Small intestine (tissue), 7 donors: Measurements from ENCODE around the gene FKBP1A. TPM values are rescaled to one million over a fixed set of nuclear protein-coding genes. Genes with fewer than 3 reads are reported as not detected.
A peak's percentile ranks its signal among the peaks of the same experiment; 100 is the strongest.

Experiments used
- DNase-seq, 2 donors: peaks; one replicate each; pipeline versions ENCODE4 v3.0.0 to v3.0.0-alpha.2; 2013
- FAIRE-seq: peaks from 2 replicates; lab custom pipeline; 2012; peaks lifted over from hg19 to GRCh38; lab: Jason Lieb, UNC
- H3K27ac ChIP-seq, 3 donors: one replicate each; pipeline ENCODE4 v1.5.1; 2013; ENCODE audit warnings: low read length in 2 of 3, mild to moderate bottlenecking in 2 of 3, control low read depth in 1 of 3, inconsistent platforms in 1 of 3, low read depth in 1 of 3, moderate library complexity in 1 of 3
- H3K27me3 ChIP-seq, 3 donors: one replicate each; pipeline ENCODE4 v1.6.1; 2013; ENCODE audit warnings: low read length in 3 of 3, inconsistent platforms in 1 of 3; ENCODE audit not compliant: control insufficient read depth in 3 of 3, insufficient read depth in 3 of 3
- H3K36me3 ChIP-seq, 3 donors: one replicate each; pipeline ENCODE4 v1.6.1; 2013; ENCODE audit warnings: low read length in 3 of 3, inconsistent platforms in 1 of 3, low read depth in 1 of 3, mild to moderate bottlenecking in 1 of 3, moderate library complexity in 1 of 3; ENCODE audit not compliant: control insufficient read depth in 3 of 3, insufficient read depth in 2 of 3
- H3K4me1 ChIP-seq, 3 donors: one replicate each; pipeline ENCODE4 v1.6.1; 2013; ENCODE audit warnings: low read length in 2 of 3, inconsistent platforms in 1 of 3, low read depth in 1 of 3, mild to moderate bottlenecking in 1 of 3, moderate library complexity in 1 of 3; ENCODE audit not compliant: control insufficient read depth in 3 of 3, insufficient read depth in 2 of 3
- H3K4me3 ChIP-seq, 3 donors: one replicate each; pipeline ENCODE4 v1.5.1; 2013; ENCODE audit warnings: low read length in 3 of 3, control low read depth in 1 of 3, inconsistent platforms in 1 of 3, low read depth in 1 of 3, mild to moderate bottlenecking in 1 of 3, moderate library complexity in 1 of 3
- H3K9me3 ChIP-seq, 2 donors: one replicate each; pipeline ENCODE4 v1.6.1; 2013; ENCODE audit warnings: low read depth in 1 of 2, low read length in 1 of 2; ENCODE audit not compliant: control insufficient read depth in 2 of 2, insufficient read depth in 1 of 2
- WGBS, 3 donors: extraction: QIAGEN DNeasy Blood & Tissue Kit; methylation state at CpG; one replicate each; pipeline ENCODE4 v1.1.7; 2013; 5-methylcytosine and 5-hydroxymethylcytosine counted together
- polyA plus RNA-seq, 4 donors: library from polyadenylated mRNA; stranded (reverse) in 3 of 4; unstranded in 1 of 4; fragments of 200-250 nt in 3 of 4; fragments of 120-200 nt in 1 of 4; gene quantifications; one replicate each; pipeline versions ENCODE4 v1.2.1 to v1.2.3, GENCODE V29; 2013
- donor health status: healthy with polysubstance abuse.
- donor health status: control.
- donor health status: control.
- donor health status: Bipolar disorder and iron deficiency.
- donor health status: healthy.

The FKBP1A gene
- polyA plus RNA-seq, 4 donors, result 146 to 315 (median 208) TPM

DNA sequence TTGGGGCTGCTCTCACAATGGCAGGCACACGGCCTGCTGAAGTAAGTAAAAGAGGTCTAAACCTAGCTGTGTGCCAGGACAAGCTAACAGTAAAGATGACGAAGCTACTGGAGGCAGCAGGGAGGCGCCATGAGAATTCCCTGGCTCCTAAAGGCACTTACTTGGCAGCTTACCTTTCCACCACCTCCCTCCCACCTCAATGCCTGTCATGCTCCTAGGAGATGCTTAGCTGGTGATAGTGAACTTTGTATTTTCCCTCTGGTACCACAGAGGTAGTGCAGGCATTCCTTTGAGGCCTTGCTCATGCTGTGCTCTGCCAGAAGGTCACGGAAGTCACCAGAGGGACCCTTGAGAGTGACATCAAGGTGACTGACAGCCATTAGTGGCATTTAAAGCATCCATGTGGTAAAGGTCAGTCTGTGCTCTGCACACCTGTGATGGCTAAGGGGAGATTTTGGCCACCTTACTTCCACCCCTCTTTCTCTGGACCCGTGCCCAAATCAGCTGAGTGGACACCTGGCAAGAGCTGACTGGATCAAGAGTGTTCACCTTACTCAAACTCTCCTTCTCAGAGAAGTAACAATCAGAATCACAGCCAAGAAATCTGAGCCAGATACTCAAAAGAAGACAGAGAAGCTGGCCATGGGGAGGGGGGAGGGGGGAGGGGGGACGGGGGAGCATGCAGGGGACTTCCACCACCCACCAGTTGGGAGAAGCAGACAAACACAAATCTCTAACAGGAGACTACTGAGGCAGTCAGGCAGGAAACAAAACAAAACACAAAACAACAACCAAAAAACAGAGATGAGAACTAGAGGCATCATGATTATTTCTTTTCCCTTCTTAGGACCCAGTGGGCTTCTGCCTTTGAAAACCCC is 2.9 kb downstream of the FKBP1A start:
- Histone ChIP-seq H3K27me3 (no peaks in the 10 kb centered on the region), H3K4me3 (no peak overlapping the region), H3K9me3 (no peaks in the 10 kb centered on the region), H3K27ac (peak overlapping the region in 1 of 3 donors; percentile 40), H3K36me3 (peaks cover 0 to 35% (median 0%) of the 10 kb centered on the region in 3 donors), H3K4me1 (peaks cover 10 to 24% (median 18%) of the 10 kb centered on the region in 3 donors)
- no peak for FAIRE-seq
- WGBS, 3 donors, result 41 to 57% (median 42%) methylated on average over 6 of the region's 6 CpGs
- DNase-seq, result peak in 1 of 2 donors; percentile 22

DNA sequence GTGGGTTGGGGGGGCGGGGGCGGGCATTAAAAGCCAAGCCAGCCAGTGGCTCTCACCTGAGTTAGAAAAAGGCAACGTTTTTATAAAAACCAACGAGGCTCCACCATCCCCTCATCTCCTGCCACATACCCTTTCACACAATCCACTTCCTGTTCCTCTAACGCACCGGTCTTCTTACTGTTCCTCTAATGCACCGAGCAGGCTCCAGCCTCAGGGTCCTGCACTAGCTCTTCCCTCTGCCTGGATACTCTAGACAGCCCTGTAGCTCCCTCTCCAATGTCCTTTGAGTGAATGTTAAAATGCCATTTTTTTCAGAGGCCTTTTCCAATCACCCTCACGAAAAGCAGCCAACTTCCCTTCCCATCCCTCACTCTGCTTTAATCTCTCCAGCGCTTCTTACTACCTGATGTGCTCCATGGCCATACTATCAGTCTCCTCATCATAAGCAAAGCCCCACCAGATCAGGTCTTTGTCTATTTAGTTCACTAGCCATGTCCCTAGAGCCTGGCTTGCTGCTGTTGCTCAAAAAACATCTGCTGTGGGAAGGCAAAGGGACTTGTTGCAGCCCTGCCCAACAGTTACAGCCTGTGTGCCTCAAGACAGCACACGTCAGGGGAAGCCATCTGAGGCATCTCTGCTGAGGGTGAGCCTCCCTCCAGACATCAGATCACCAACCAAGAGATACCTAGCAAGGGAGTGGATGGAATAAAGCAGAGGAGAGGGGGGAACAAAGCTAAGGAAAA is 3.9 kb downstream of the FKBP1A start:
- Histone ChIP-seq H3K27ac (peak overlapping the region in 1 of 3 donors; percentile 27), H3K4me3 (no peak overlapping the region), H3K36me3 (peaks cover 0 to 35% (median 0%) of the 10 kb centered on the region in 3 donors), H3K9me3 (no peaks in the 10 kb centered on the region), H3K4me1 (peaks cover 10 to 26% (median 20%) of the 10 kb centered on the region in 3 donors), H3K27me3 (no peaks in the 10 kb centered on the region)
- 47 to 55% (median 52%) methylated on average over 10 of the region's 10 CpGs for WGBS, 3 donors
- DNase-seq, result no peak
- no peak for FAIRE-seq

DNA sequence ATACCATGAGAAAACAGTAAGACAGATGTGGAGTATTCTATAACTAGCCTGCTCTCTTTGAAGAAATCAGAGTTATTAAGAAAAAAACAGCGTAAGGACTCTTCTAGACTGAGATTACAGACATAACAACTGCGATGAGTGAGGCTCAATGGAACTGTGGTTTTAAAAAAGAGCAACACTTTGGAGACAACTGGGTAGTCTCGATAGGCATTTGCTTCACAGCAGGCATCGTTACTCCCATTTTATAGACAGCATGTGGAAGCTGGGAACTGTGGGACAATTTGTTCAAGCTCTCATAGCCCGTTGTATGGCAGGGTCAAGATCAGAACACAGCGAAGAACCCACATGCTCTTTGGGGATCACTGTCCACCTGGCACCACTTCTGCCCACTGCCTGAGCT is 4.6 kb downstream of the FKBP1A start:
- H3K27ac ChIP-seq, result peak overlapping the region in 1 of 3 donors; percentile 6
- no peaks in the 10 kb centered on the region for H3K27me3 ChIP-seq
- no peak for FAIRE-seq
- WGBS, 3 donors, result 58 to 62% (median 61%) methylated on average over 6 of the region's 6 CpGs
- no peak for DNase-seq
- no peaks in the 10 kb centered on the region for H3K9me3 ChIP-seq
- H3K36me3 ChIP-seq, result peaks cover 0 to 35% (median 0%) of the 10 kb centered on the region in 3 donors
- H3K4me1 ChIP-seq, result peaks cover 11 to 30% (median 15%) of the 10 kb centered on the region in 3 donors
- no peak overlapping the region for H3K4me3 ChIP-seq

DNA sequence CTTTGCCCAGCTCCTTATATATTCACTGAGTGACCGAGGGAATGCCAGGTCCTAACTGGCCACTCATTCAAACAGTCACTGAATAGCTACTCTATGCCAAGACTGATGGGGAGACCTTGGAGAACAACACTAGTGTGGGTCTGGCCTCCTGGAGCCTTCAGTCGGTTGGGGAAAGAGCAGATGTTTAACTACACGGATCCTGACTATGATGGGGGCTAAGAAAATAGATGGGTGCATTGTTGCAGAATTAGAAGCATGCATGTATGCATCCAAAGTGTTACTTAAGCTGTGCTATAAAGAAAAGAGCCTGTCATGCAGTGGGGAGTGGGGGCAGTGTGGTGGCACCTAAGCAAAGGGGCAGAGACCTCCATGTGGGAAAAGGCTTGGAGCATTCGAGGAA is 6.5 kb downstream of the FKBP1A start:
- Histone ChIP-seq H3K36me3 (peaks cover 0 to 41% (median 0%) of the 10 kb centered on the region in 3 donors), H3K4me3 (no peak overlapping the region), H3K27ac (no peak overlapping the region), H3K27me3 (no peaks in the 10 kb centered on the region), H3K9me3 (no peaks in the 10 kb centered on the region), H3K4me1 (peaks cover 11 to 28% (median 11%) of the 10 kb centered on the region in 3 donors)
- no peak for FAIRE-seq
- 80 to 89% (median 85%) methylated on average over 4 of the region's 4 CpGs for WGBS, 3 donors
- DNase-seq, result no peak

DNA sequence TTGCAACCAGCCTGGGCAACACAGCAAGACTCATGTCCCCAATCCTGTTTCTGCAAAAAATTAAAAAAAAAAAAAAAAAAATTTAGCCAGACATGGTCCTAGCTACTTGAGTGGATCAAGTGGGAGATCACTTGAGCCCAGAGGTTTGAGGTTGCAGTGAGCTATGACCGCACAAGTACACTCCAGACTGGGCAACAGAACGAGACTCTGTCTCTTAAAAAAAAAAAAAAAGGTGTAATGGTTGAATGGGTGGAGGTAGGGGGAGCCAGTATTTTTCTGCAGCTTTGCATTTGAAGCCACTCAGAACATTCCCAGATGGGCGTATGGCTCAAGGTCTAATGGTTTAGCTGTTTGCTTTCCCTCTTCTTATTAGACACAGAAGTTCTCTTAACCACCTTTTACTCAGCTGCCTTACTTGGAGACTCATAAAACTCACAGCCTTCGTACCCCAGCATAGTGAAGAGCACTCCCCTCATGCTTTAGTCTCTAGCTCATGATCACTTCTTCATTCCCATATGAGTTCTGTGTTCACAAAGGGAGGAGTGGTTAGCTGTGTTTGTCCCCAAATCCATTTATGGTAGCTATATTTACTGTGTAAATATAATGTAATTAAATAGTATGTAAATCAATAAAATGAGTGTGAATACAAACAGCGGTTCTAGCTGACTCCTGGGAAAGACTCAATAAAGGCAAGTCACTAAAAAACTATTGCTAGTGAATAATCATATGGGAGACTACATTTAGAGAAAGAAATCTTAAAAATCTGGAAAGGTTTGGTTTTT is 9.0 kb downstream of the FKBP1A start:
- Histone ChIP-seq H3K36me3 (peaks cover 0 to 23% (median 0%) of the 10 kb centered on the region in 3 donors), H3K27ac (no peak overlapping the region), H3K27me3 (no peaks in the 10 kb centered on the region), H3K9me3 (no peaks in the 10 kb centered on the region), H3K4me1 (peaks cover 9 to 17% (median 9%) of the 10 kb centered on the region in 3 donors), H3K4me3 (no peak overlapping the region)
- FAIRE-seq, result no peak
- 41 to 61% (median 55%) methylated on average over 5 of the region's 5 CpGs for WGBS, 3 donors
- DNase-seq, result peak; percentile 30 to 50

DNA sequence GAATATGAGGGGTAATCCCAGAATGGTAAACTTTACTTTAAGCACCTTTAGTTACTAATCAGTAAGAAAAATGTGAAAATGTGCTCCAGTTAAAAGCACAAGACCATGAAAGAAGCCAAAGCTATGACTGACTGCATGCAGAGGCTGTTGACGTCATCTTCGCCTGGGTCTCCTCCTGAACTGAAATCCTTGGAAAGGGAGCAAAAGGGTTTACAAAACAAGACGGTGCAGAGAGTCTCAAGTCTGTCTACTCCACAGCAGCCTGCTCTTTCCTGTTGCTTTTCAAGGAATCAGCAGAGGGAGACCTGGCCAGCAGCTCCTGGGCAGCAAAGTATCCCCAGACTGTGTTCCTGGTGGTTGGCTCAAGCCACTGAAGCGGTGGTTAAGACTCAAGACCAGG is 10.2 kb downstream of the FKBP1A start:
- Histone ChIP-seq H3K4me1 (peaks cover 17 to 26% (median 19%) of the 10 kb centered on the region in 3 donors), H3K27me3 (no peaks in the 10 kb centered on the region), H3K4me3 (no peak overlapping the region), H3K27ac (no peak overlapping the region), H3K9me3 (no peaks in the 10 kb centered on the region), H3K36me3 (peaks cover 0 to 21% (median 0%) of the 10 kb centered on the region in 3 donors)
- 77 to 95% (median 81%) methylated on average over 4 of the region's 4 CpGs for WGBS, 3 donors
- no peak for FAIRE-seq
- no peak for DNase-seq

DNA sequence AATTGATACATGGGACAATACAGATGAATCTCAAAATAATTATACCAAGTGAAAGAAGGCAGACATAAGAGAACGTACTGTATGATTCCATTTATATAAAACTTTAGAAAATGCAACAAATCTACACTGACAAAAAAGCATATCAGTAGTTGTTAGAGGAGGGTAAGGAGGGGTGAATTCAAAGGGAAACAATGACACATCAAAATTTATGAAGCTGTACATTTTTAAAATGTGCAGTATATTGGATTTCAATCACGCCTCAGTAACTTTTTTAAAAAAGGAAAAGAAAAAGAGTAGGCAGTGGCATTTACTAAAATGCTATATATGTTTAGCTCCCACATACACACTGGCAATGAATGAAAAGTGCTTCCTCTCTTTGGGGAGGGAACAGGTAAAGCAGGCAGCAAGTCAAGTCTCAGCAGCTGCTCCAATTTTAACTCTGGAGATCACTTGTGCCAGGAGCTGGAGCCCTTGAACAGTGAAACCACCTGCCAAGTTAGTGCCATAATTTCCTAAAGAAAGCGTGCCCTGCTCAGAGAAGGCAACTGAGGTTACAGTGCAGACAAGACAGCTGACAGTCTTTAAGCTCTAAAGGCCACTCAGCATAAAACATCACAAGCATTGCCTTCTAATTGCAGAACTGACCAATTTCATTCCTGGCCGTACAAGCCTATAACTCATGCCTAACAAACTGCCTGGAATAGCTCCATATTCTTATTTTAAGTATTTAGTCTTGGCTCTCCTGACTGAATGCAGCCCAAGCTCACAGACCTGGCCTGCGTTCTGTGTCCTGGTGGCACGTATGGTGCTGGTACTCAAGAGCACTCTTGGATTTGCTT is 10.9 kb downstream of the FKBP1A start:
- no peak overlapping the region for H3K27ac ChIP-seq
- H3K4me1 ChIP-seq, result peaks cover 20 to 32% (median 24%) of the 10 kb centered on the region in 3 donors
- H3K4me3 ChIP-seq, result no peak overlapping the region
- no peaks in the 10 kb centered on the region for H3K27me3 ChIP-seq
- FAIRE-seq (no peak), DNase-seq (no peak)
- no peaks in the 10 kb centered on the region for H3K9me3 ChIP-seq
- 62 to 65% (median 63%) methylated on average over 6 of the region's 6 CpGs for WGBS, 3 donors
- H3K36me3 ChIP-seq, result peaks cover 0 to 21% (median 0%) of the 10 kb centered on the region in 3 donors
